Lung (tissue), 12 donors: ENCODE results near the gene DOCK2. TPM values are rescaled to one million over a fixed set of nuclear protein-coding genes. Genes with fewer than 3 reads are reported as not detected.

Experiments
- ATAC-seq: fragments of 200-7000 bp; cut with Tn5 transposase; one replicate; pipeline ENCODE4 v1.9.1; 2020; ENCODE audit warnings: moderate number of reproducible peaks; ENCODE audit not compliant: insufficient read depth, low FRiP score
- DNase-seq, 3 donors: peaks; one replicate each; pipeline ENCODE4 v3.0.0-alpha.2; 2013 to 2017
- H3K27ac ChIP-seq, 2 donors: one replicate each; pipeline ENCODE4 v1.5.1; 2013; ENCODE audit warnings: mild to moderate bottlenecking in 2 of 2, moderate library complexity in 2 of 2, control low read depth in 1 of 2, inconsistent platforms in 1 of 2, low read depth in 1 of 2, low read length in 1 of 2
- H3K27me3 ChIP-seq, 3 donors: one replicate each; pipeline ENCODE4 v1.5.1; 2013; ENCODE audit warnings: low read length in 2 of 3; ENCODE audit not compliant: control insufficient read depth in 3 of 3, insufficient read depth in 3 of 3
- H3K36me3 ChIP-seq, 4 donors: one replicate each; pipeline ENCODE4 v1.5.1; 2013; ENCODE audit warnings: low read length in 4 of 4, mild to moderate bottlenecking in 1 of 4, moderate library complexity in 1 of 4; ENCODE audit not compliant: control insufficient read depth in 4 of 4, insufficient read depth in 4 of 4
- H3K4me1 ChIP-seq, 5 donors: one replicate each; pipeline ENCODE4 v1.5.1; 2013; ENCODE audit warnings: low read length in 5 of 5, mild to moderate bottlenecking in 2 of 5, moderate library complexity in 1 of 5; ENCODE audit not compliant: control insufficient read depth in 5 of 5, insufficient read depth in 5 of 5
- H3K4me3 ChIP-seq: one replicate; pipeline ENCODE4 v1.5.1; 2013; ENCODE audit warnings: mild to moderate bottlenecking, control low read depth, moderate library complexity
- H3K9ac ChIP-seq, 2 donors: one replicate each; pipeline ENCODE4 v1.5.1; 2013; ENCODE audit warnings: low read length in 2 of 2, control low read depth in 1 of 2; ENCODE audit not compliant: insufficient read depth in 1 of 2
- H3K9me3 ChIP-seq, 4 donors: one replicate each; pipeline ENCODE4 v1.5.1; 2013; ENCODE audit warnings: low read length in 3 of 4, mild to moderate bottlenecking in 1 of 4, moderate library complexity in 1 of 4; ENCODE audit not compliant: control insufficient read depth in 4 of 4, insufficient read depth in 3 of 4
- WGBS, 2 donors: extraction: QIAGEN DNeasy Blood & Tissue Kit; methylation state at CpG; one replicate each; pipeline ENCODE4 v1.1.7; 2013; 5-methylcytosine and 5-hydroxymethylcytosine counted together
- polyA plus RNA-seq, 2 donors: library from polyadenylated mRNA; stranded (reverse); fragments of 200-250 nt; gene quantifications; one replicate each; pipeline ENCODE4 v1.2.1, GENCODE V29; 2013
- total RNA-seq, 2 donors: library from RNA; depleted of rRNA in 1 of 2; stranded (reverse); fragments of >200 nt in 1 of 2; gene quantifications; one replicate each; pipeline ENCODE4 v1.2.1, GENCODE V29; 2014 to 2021
- TF ChIP-seq, protein P1 (sequence below): IDR thresholded peaks from 2 replicates; pipeline ENCODE4 v1.5.1; 2012; ENCODE audit warnings: mild to moderate bottlenecking; ENCODE audit errors: control extremely low read depth, extremely low read depth
- donor health status: control.
- donor health status: control.
- donor health status: Bipolar disorder and iron deficiency.
- donor health status: healthy.
- donor health status: DM: yes; HTN: yes; CAD: no.

DOCK2 gene
- total and polyA plus RNA-seq, 4 donors, result 9.6 to 66.6 (median 43.4) TPM

DNA sequence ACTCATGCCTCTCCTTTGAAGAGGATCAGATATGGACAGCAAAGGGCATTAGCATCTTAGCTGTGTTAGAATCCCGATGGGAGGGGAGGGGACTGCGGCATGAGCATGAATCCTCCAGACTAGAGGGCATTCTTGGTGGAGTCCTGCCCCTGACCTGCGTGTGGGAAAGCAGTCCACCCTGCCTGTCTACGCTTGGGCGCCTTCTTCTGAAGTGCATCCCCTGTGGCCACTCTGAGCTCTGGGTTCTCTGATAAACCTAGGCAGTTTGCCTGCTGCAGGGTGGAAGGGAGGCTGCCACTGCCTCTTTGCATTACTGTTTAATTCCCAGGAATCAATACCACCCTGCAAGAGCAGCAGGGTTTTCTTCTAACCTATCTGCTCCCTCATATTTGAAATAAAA, 173.9 kb downstream of the DOCK2 start:
- no peak overlapping the region for H3K27ac ChIP-seq
- TF ChIP-seq, protein P1, sequence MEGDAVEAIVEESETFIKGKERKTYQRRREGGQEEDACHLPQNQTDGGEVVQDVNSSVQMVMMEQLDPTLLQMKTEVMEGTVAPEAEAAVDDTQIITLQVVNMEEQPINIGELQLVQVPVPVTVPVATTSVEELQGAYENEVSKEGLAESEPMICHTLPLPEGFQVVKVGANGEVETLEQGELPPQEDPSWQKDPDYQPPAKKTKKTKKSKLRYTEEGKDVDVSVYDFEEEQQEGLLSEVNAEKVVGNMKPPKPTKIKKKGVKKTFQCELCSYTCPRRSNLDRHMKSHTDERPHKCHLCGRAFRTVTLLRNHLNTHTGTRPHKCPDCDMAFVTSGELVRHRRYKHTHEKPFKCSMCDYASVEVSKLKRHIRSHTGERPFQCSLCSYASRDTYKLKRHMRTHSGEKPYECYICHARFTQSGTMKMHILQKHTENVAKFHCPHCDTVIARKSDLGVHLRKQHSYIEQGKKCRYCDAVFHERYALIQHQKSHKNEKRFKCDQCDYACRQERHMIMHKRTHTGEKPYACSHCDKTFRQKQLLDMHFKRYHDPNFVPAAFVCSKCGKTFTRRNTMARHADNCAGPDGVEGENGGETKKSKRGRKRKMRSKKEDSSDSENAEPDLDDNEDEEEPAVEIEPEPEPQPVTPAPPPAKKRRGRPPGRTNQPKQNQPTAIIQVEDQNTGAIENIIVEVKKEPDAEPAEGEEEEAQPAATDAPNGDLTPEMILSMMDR, result no peak
- no peak overlapping the region for H3K9ac ChIP-seq
- no peak for DNase-seq
- no peaks in the 10 kb centered on the region for H3K9me3 ChIP-seq
- WGBS, 2 donors, result 82 to 89% methylated on average over 5 of the region's 5 CpGs
- H3K27me3 ChIP-seq, result no peaks in the 10 kb centered on the region
- peaks cover 0 to 3% (median 0%) of the 10 kb centered on the region in 5 donors for H3K4me1 ChIP-seq
- no peaks in the 10 kb centered on the region for H3K36me3 ChIP-seq
- ATAC-seq, result no peak
- H3K4me3 ChIP-seq, result no peak overlapping the region

DNA sequence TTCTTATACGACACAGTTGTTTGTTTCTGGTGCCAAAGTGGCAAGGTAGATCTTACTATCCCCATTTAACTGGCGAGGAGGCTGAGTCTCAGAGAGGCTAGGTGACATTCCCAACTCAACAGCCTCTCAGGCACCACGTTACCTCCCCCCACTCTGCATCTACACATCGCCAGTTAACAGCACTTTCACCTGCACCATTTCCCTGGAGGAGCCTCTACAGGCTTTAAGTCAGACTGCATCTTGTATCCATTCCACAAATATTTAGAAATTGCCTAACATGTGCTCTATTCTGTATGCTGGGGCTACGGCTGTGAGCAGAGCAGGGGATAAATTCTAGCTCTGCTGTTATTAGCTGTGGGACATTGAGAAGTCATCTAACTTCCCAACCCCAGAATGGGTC, 174.6 kb downstream of the DOCK2 start:
- Histone ChIP-seq H3K4me3 (no peak overlapping the region), H3K27ac (no peak overlapping the region), H3K9me3 (no peaks in the 10 kb centered on the region), H3K4me1 (peaks cover 0 to 9% (median 0%) of the 10 kb centered on the region in 5 donors), H3K9ac (no peak overlapping the region), H3K36me3 (no peaks in the 10 kb centered on the region), H3K27me3 (no peaks in the 10 kb centered on the region)
- 73 to 91% methylated on average over 5 of the region's 5 CpGs for WGBS, 2 donors
- no peak for ATAC-seq
- DNase-seq, result no peak
- TF ChIP-seq, protein P1, result no peak

DNA sequence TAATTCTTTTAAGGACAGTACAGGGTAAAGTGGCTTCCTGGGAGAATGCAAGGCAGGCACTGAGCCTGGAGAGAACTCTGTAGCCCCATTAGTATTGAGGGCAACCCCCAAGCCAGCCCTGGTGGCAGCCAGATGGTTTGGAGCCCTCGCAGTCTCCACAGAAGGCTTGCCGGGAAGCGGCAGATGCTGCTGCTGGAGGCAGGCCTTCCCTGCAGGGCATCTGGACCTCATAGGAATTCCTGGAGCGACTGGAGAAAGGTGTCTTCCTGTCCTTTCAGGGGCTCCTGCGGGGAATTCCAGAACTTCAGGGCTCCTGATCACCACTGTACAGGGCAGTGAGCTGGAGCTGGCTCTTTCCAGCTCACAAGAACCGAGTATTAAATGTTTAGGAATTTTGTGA, 175.7 kb downstream of the DOCK2 start:
- Histone ChIP-seq H3K9me3 (no peaks in the 10 kb centered on the region), H3K27ac (no peak overlapping the region), H3K4me3 (no peak overlapping the region), H3K27me3 (no peaks in the 10 kb centered on the region), H3K4me1 (peaks cover 0 to 20% (median 0%) of the 10 kb centered on the region in 5 donors), H3K9ac (no peak overlapping the region), H3K36me3 (no peaks in the 10 kb centered on the region)
- WGBS, 2 donors, result 77 to 85% methylated on average over 6 of the region's 6 CpGs
- TF ChIP-seq, protein P1, result no peak
- DNase-seq, result no peak
- no peak for ATAC-seq

DNA sequence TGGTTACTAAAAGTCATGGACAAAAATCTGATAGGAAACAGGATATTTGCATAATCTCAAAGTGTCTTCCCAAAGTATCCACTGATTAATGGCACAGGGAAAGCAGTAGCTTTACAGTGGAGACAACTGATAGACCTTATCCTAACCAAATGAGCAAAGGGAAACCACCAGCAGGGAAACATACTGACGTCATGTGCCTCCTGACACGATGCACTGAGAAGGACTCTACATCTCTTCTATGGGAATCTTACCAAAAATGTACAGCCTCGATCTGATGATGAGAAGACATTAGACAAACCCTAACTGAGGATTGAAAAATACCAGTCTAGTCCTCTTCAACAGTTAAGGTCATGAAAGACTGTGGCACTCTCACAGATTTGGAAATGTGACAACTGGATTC, 177.0 kb downstream of the DOCK2 start:
- H3K27me3 ChIP-seq, result no peaks in the 10 kb centered on the region
- no peaks in the 10 kb centered on the region for H3K9me3 ChIP-seq
- H3K36me3 ChIP-seq, result no peaks in the 10 kb centered on the region
- no peak overlapping the region for H3K4me3 ChIP-seq
- ATAC-seq (no peak), DNase-seq (no peak)
- H3K27ac ChIP-seq, result no peak overlapping the region
- H3K9ac ChIP-seq, result no peak overlapping the region
- WGBS, 2 donors, result 77 to 93% methylated on average over 3 of the region's 3 CpGs
- peaks cover 0 to 22% (median 0%) of the 10 kb centered on the region in 5 donors for H3K4me1 ChIP-seq
- TF ChIP-seq, protein P1, result no peak
